CD4-positive, alpha-beta T cell (primary cell): ENCODE data around the gene FNDC7. TPM values are rescaled to one million over a fixed set of nuclear protein-coding genes. Genes with fewer than 3 reads are reported as not detected.

Source experiments
- ATAC-seq: fragments of 200-7000 bp; cut with Tn5 transposase; one replicate; pipeline ENCODE4 v1.10.0; 2022; ENCODE audit warnings: mild to moderate bottlenecking; ENCODE audit not compliant: poor library complexity
- CTCF ChIA-PET: fragments of 350-600 bp; sonication (Branson Sonifier 250); formaldehyde crosslinking; loops from one replicate; lab custom pipeline; 2021; ENCODE audit warnings: antibody characterized with exemption, inconsistent platforms; lab: Charles Lee
- POLR2A ChIA-PET: fragments of 350-600 bp; sonication (Branson Sonifier 250); formaldehyde crosslinking; loops from one replicate; lab custom pipeline; 2021; ENCODE audit warnings: antibody characterized with exemption, inconsistent platforms; lab: Charles Lee
- DNase-seq, 14 experiments: peaks; one replicate each; pipeline ENCODE4 v3.0.0-alpha.2; 2013 to 2020; ENCODE audit warnings: mixed read lengths in 2 of 14
- H3K27ac ChIP-seq, 2 donors: one replicate each; pipeline versions ENCODE4 v1.5.1 to v1.7.0; 2013; ENCODE audit warnings: low read length in 2 of 2, low read depth in 1 of 2, mild to moderate bottlenecking in 1 of 2
- H3K27me3 ChIP-seq, 2 experiments: 1 replicate in 1 of 2; 2 replicates in 1 of 2; pipeline versions ENCODE4 v1.6.1 to v1.7.0; 2013; ENCODE audit warnings: low read length in 2 of 2, control low read depth in 1 of 2, mild to moderate bottlenecking in 1 of 2, moderate library complexity in 1 of 2; ENCODE audit not compliant: insufficient read depth in 2 of 2, control insufficient read depth in 1 of 2
- H3K36me3 ChIP-seq: one replicate; pipeline ENCODE4 v1.6.1; 2013; ENCODE audit warnings: low read length, control low read depth; ENCODE audit not compliant: insufficient read depth
- H3K4me1 ChIP-seq: one replicate; pipeline ENCODE4 v1.6.1; 2013; ENCODE audit warnings: low read length, control low read depth; ENCODE audit not compliant: insufficient read depth
- H3K4me3 ChIP-seq: one replicate; pipeline ENCODE4 v1.5.1; 2013; ENCODE audit warnings: mild to moderate bottlenecking, low read length, moderate library complexity
- H3K9me3 ChIP-seq, 2 experiments: 1 replicate in 1 of 2; 2 replicates in 1 of 2; pipeline versions ENCODE4 v1.6.1 to v1.7.0; 2013; ENCODE audit warnings: low read length in 2 of 2, mild to moderate bottlenecking in 2 of 2, control low read depth in 1 of 2, moderate library complexity in 1 of 2; ENCODE audit not compliant: control insufficient read depth in 1 of 2, insufficient read depth in 1 of 2
- H3K27ac Mint-ChIP-seq: one replicate; pipeline ENCODE4 v1.8.0; 2020; ENCODE audit warnings: mixed read lengths
- H3K27me3 Mint-ChIP-seq: one replicate; pipeline ENCODE4 v1.8.0; 2021; ENCODE audit warnings: mixed read lengths
- H3K36me3 Mint-ChIP-seq: one replicate; pipeline ENCODE4 v1.8.0; 2021; ENCODE audit warnings: low read depth, mixed read lengths
- H3K4me1 Mint-ChIP-seq: one replicate; pipeline ENCODE4 v1.8.0; 2021; ENCODE audit warnings: low read depth, mixed read lengths
- H3K4me3 Mint-ChIP-seq: one replicate; pipeline ENCODE4 v1.8.0; 2020; ENCODE audit warnings: mild to moderate bottlenecking, mixed read lengths
- H3K9me3 Mint-ChIP-seq: one replicate; pipeline ENCODE4 v1.8.0; 2020; ENCODE audit warnings: mixed read lengths
- CTCF ChIP-seq: fragments of 200-600 bp; IDR thresholded peaks from one replicate; pipeline ENCODE4 v1.8.0; 2022; ENCODE audit warnings: antibody characterized with exemption, mild to moderate bottlenecking
- intact Hi-C, 2 experiments: fragments of 100-400 bp; cut with DNase I in 1 of 2; cut with micrococcal nuclease in 1 of 2; formaldehyde crosslinking; loops; one replicate each; pipeline versions ENCODE4 v1.15.1 to v1.9.0; 2023 to 2025; cut with DNase I, micrococcal nuclease
- total RNA-seq, 174 experiments: library from RNA in 2 of 174; stranded (reverse) in 2 of 174; gene quantifications; one replicate each; pipeline ENCODE4 v1.2.3 and lab custom pipeline; 2021 to 2026

The FNDC7 gene
- total RNA-seq, 2 experiments from 2014 or later, result 0.19 to 0.42 TPM

- no peaks in the 10 kb centered on the region for H3K9me3 ChIP-seq
- Mint-ChIP-seq H3K4me3 (no peak overlapping the region), H3K4me1 (peaks cover 29% of the 10 kb centered on the region), H3K27ac (no peak overlapping the region), H3K36me3 (no peaks in the 10 kb centered on the region), H3K27me3 (no peaks in the 10 kb centered on the region), H3K9me3 (no peaks in the 10 kb centered on the region)
- H3K27me3 ChIP-seq, result no peaks in the 10 kb centered on the region
- ATAC-seq (peak; percentile 79), DNase-seq (peak; percentile 41 to 83 (median 61))
- POLR2A ChIA-PET, result interaction anchor here (0.7 to 9.7 kb wide), 3 partner anchors 11 to 46 kb away, joined by 4 to 160 read pairs (median 6); partner anchors contain the start of gene PRPF38B
- no peak overlapping the region for H3K4me3 ChIP-seq
- CTCF ChIA-PET, result interaction anchor here (0.9 to 2.3 kb wide), 5 partner anchors 12 to 196 kb away, joined by 3 to 15 read pairs (median 3); partner anchors contain the start of genes EEIG2 and PRPF38B
- TF ChIP-seq CTCF, result peak; percentile 49
- peaks cover 28% of the 10 kb centered on the region for H3K4me1 ChIP-seq
- H3K36me3 ChIP-seq, result no peaks in the 10 kb centered on the region
- intact Hi-C loops, result loop anchor here (2.0 to 5.0 kb wide), 2 partner anchors 16 to 197 kb away; partner anchors contain the start of gene PRPF38B (in 2 of the 2)
- H3K27ac ChIP-seq, result no peak overlapping the region
These were observed 3.7 kb upstream of the FNDC7 start for GRCh38 chr1:108708691-108709660.

GRCh38 chr1:108715932-108716331 is 3.2 kb downstream of the FNDC7 start:
- Histone ChIP-seq H3K4me1 (no peaks in the 10 kb centered on the region), H3K36me3 (no peaks in the 10 kb centered on the region), H3K9me3 (no peaks in the 10 kb centered on the region), H3K4me3 (no peak overlapping the region), H3K27me3 (no peaks in the 10 kb centered on the region), H3K27ac (no peak overlapping the region)
- TF ChIP-seq CTCF, result no peak
- no peak overlapping the region for H3K4me3 Mint-ChIP-seq
- peaks cover 8% of the 10 kb centered on the region for H3K27me3 Mint-ChIP-seq
- CTCF ChIA-PET, result no interaction called here
- H3K27ac Mint-ChIP-seq, result no peak overlapping the region
- POLR2A ChIA-PET, result no interaction called here
- H3K36me3 Mint-ChIP-seq, result no peaks in the 10 kb centered on the region
- ATAC-seq, result no peak
- intact Hi-C loops, result no loop called here
- no peak for DNase-seq
- no peaks in the 10 kb centered on the region for H3K9me3 Mint-ChIP-seq
- no peaks in the 10 kb centered on the region for H3K4me1 Mint-ChIP-seq

GRCh38 chr1:108716437-108717230 is 3.9 kb downstream of the FNDC7 start:
- TF ChIP-seq CTCF, result no peak
- no peak for DNase-seq
- no peak for ATAC-seq
- Histone ChIP-seq H3K36me3 (no peaks in the 10 kb centered on the region), H3K4me1 (no peaks in the 10 kb centered on the region), H3K27ac (no peak overlapping the region), H3K9me3 (no peaks in the 10 kb centered on the region), H3K27me3 (no peaks in the 10 kb centered on the region), H3K4me3 (no peak overlapping the region)
- Mint-ChIP-seq H3K4me3 (no peak overlapping the region), H3K9me3 (no peaks in the 10 kb centered on the region), H3K36me3 (no peaks in the 10 kb centered on the region), H3K27ac (no peak overlapping the region), H3K4me1 (no peaks in the 10 kb centered on the region), H3K27me3 (peaks cover 8% of the 10 kb centered on the region)
- POLR2A ChIA-PET, result no interaction called here
- intact Hi-C loops, result no loop called here
- CTCF ChIA-PET, result interaction anchor here (1.3 kb wide), 1 partner anchor 157 kb away, joined by 3 read pairs; the partner anchor contains the start of gene EEIG2
